Mesothelial cell of epicardium (in vitro differentiated cells): ENCODE results near the gene FAM114A1. TPM values are rescaled to one million over a fixed set of nuclear protein-coding genes. Genes with fewer than 3 reads are reported as not detected.
"Not testable (repeated sequence)": the region's sequence is repeated elsewhere in the genome, so short reads cannot be mapped to it uniquely, and the experiment has no call there.

ENCODE experiments used
- DNase-seq, 2 experiments: peaks; one replicate each; pipeline ENCODE4 v3.0.0; 2021; ENCODE audit warnings: low spot score in 2 of 2; ENCODE audit not compliant: unreplicated experiment in 2 of 2
- H3K27ac Mint-ChIP-seq: 2 replicates; pipeline ENCODE4 v1.8.0; 2021; ENCODE audit warnings: mixed read lengths
- H3K27me3 Mint-ChIP-seq: 2 replicates; pipeline ENCODE4 v1.8.0; 2021; ENCODE audit warnings: low read depth, mixed read lengths
- H3K36me3 Mint-ChIP-seq: 2 replicates; pipeline ENCODE4 v1.8.0; 2021; ENCODE audit warnings: mixed read lengths
- H3K4me1 Mint-ChIP-seq: 2 replicates; pipeline ENCODE4 v1.8.0; 2021; ENCODE audit warnings: mixed read lengths
- H3K4me3 Mint-ChIP-seq: 2 replicates; pipeline ENCODE4 v1.8.0; 2021; ENCODE audit warnings: mild to moderate bottlenecking, moderate library complexity, mixed read lengths
- H3K9me3 Mint-ChIP-seq: 2 replicates; pipeline ENCODE4 v1.8.0; 2021; ENCODE audit warnings: mixed read lengths
- total RNA-seq: library from RNA; stranded (reverse); gene quantifications from 3 replicates; pipeline ENCODE4 v1.2.1, GENCODE V29; 2021
- TF ChIP-seq, protein P1 (sequence below): fragments of 200-600 bp; sonication (generic); IDR thresholded peaks from one replicate; pipeline ENCODE4 v1.5.0; 2021; ENCODE audit warnings: antibody characterized with exemption; ENCODE audit not compliant: unreplicated experiment

Gene FAM114A1
- total RNA-seq, 1 donor from 2014 or later = 53.7 TPM

DNA sequence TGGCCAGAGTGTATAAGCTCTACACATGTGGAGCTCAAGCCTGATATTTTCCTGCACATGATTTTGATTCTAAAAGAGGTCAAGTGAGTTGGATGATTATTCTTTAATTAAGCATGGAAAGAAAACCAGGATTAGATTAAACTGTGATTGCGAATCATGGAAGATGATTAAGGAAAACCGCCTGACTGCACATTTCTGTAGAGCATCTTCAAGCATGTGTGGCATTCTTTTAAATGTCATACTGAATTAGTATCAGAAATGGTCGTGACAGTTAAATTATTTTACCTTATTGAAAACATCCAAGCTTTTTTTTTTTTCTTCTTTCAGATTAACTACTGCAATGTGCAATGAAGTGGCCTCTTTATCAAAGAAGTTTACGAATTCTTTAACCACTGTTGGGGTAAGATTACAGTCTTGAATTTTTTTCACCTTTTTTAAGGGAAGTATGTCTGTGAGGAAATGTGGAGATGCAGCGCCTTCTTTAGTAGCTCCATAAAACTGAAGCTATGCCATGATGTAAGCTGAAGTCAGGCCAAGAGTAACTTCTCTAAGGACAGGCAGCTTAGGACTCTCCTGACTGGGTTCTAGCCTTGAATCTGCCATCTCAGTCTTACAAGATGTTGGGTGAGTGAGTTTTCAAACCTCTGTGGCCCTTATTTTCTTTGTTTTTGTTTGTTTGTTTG is 67.9 kb downstream of the FAM114A1 start:
- H3K4me1 Mint-ChIP-seq = no peaks in the 10 kb centered on the region
- H3K27ac Mint-ChIP-seq = no peak overlapping the region
- no peak for DNase-seq
- peaks cover 45% of the 10 kb centered on the region for H3K36me3 Mint-ChIP-seq
- no peaks in the 10 kb centered on the region for H3K9me3 Mint-ChIP-seq
- TF ChIP-seq, protein P1, sequence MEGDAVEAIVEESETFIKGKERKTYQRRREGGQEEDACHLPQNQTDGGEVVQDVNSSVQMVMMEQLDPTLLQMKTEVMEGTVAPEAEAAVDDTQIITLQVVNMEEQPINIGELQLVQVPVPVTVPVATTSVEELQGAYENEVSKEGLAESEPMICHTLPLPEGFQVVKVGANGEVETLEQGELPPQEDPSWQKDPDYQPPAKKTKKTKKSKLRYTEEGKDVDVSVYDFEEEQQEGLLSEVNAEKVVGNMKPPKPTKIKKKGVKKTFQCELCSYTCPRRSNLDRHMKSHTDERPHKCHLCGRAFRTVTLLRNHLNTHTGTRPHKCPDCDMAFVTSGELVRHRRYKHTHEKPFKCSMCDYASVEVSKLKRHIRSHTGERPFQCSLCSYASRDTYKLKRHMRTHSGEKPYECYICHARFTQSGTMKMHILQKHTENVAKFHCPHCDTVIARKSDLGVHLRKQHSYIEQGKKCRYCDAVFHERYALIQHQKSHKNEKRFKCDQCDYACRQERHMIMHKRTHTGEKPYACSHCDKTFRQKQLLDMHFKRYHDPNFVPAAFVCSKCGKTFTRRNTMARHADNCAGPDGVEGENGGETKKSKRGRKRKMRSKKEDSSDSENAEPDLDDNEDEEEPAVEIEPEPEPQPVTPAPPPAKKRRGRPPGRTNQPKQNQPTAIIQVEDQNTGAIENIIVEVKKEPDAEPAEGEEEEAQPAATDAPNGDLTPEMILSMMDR = no peak
- no peak overlapping the region for H3K4me3 Mint-ChIP-seq
- H3K27me3 Mint-ChIP-seq = no peaks in the 10 kb centered on the region

DNA sequence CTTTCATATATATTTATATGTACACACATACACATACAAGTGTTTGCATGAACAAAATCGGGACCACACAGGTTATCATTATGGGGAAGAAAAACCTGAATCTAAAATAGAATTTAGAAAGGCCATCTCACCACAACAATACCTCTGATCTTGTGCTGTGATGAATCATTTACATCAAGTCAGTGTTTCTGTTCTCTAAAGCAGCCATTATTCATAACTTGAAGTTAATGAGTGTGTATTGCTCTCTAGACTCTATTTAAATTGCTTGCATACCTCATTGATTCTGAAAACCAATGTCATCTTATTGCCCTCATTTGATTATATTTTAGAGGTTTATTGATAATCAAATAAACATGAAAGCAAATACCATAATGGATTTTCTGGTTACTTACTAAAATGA is 71.6 kb downstream of the FAM114A1 start:
- no peak for DNase-seq
- no peaks in the 10 kb centered on the region for H3K27me3 Mint-ChIP-seq
- H3K9me3 Mint-ChIP-seq = no peaks in the 10 kb centered on the region
- peaks cover 45% of the 10 kb centered on the region for H3K36me3 Mint-ChIP-seq
- no peaks in the 10 kb centered on the region for H3K4me1 Mint-ChIP-seq
- H3K4me3 Mint-ChIP-seq = no peak overlapping the region
- TF ChIP-seq, protein P1 = no peak
- no peak overlapping the region for H3K27ac Mint-ChIP-seq

DNA sequence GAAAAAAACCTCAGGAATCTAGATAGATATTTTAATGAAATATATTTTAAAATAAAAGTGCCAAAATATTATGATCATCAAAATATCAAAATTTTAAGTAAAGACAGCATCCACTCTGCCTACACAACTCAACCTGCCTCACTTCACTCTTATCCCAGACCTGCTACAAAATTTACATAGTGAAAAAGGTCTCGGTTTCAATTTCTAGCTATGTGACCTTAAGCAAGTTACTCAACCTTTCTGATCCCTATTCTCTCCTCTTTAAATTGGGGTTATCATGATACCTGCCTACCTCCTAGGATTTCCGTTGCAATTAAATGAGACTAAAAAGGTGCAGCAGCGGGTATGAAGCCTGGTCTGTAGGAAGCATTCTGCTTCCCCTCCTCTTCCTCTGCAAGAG is 72.9 kb downstream of the FAM114A1 start:
- H3K27me3 Mint-ChIP-seq = no peaks in the 10 kb centered on the region

DNA sequence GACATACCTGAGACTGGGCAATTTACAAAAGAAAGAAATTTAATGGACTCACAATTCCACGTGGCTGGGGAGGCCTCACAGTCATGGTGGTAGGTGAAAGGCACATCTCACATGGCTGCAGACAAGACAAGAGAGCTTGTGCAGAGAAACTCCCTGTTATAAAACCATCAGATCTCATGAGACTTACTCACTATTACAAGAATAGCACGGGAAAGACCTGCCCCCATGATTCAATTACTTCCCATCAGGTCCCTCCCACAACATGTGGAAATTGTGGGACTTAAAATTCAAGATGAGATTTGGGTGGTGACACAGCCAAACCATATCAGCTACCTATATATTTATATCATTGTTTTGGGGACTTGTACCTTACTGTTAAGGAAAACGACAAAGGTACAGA is 74.3 kb downstream of the FAM114A1 start:
- not testable (repeated sequence) for H3K27ac Mint-ChIP-seq, H3K9me3 Mint-ChIP-seq, H3K4me3 Mint-ChIP-seq, H3K4me1 Mint-ChIP-seq, DNase-seq, H3K27me3 Mint-ChIP-seq
- H3K36me3 Mint-ChIP-seq = peaks cover 44% of the 10 kb centered on the region

More for the DNA sequence above, 72.9 kb downstream of the FAM114A1 start:
- Mint-ChIP-seq H3K36me3 (peaks cover 49% of the 10 kb centered on the region), H3K27ac (no peak overlapping the region), H3K4me3 (no peak overlapping the region), H3K4me1 (no peaks in the 10 kb centered on the region), H3K9me3 (no peaks in the 10 kb centered on the region)
- TF ChIP-seq, protein P1 = no peak
- no peak for DNase-seq

DNA sequence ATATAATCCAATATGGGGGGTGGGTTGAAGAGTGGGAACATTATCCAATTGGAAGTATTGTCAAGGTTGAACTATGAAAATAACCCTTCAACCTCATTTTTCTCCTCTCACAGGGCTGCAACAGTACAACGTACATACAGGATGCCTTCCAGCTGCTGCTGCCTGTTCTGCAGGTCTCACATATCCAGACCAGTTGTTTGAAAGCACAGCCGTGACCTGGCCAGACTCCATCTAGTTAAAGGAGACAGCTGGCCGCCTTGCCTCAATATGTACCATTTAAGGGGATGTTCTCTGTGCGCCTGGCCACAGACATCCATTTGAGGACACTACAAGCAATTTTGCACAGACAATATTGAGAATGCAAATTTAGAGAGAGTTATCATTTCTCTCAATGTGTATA is 75.7 kb downstream of the FAM114A1 start:
- no peaks in the 10 kb centered on the region for H3K9me3 Mint-ChIP-seq
- H3K36me3 Mint-ChIP-seq = peaks cover 34% of the 10 kb centered on the region

DNA sequence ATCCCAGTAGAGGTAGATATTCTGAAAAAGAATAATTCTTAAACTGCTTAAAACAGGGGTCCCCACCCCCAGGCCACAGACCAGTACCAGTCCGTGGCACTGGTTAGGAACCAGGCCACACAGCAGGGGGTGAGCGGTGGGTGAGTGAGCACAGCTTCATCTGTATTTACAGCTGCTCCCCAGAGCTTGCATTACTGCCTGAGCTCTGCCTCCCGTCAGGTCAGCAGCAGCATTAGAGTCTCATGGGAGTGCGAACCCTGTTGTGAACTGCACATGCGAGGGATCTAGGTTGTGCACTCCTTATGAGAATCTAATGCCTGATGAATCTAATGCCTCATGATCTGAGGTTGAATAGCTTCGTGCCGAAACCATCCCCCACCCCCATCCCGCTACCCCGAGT is 76.8 kb downstream of the FAM114A1 start:
- Mint-ChIP-seq H3K4me3 (no peak overlapping the region), H3K27ac (no peak overlapping the region), H3K4me1 (no peaks in the 10 kb centered on the region), H3K36me3 (peaks cover 29% of the 10 kb centered on the region), H3K27me3 (no peaks in the 10 kb centered on the region), H3K9me3 (no peaks in the 10 kb centered on the region)
- DNase-seq = no peak
- TF ChIP-seq, protein P1 = no peak

More for the DNA sequence above, 75.7 kb downstream of the FAM114A1 start:
- DNase-seq = no peak
- Mint-ChIP-seq H3K4me1 (no peaks in the 10 kb centered on the region), H3K4me3 (no peak overlapping the region), H3K27ac (no peak overlapping the region), H3K27me3 (no peaks in the 10 kb centered on the region)
- TF ChIP-seq, protein P1 = no peak
